ENCODE results near the gene SLCO3A1.

The SLCO3A1 gene

GRCh38 chr15:91885054-91885453 lies 31.5 kb downstream of the SLCO3A1 start:
- H3K36me3 ChIP-seq (ENCODE audit: insufficient read depth, low read length), result no peaks in the 10 kb centered on the region
- H3K9ac ChIP-seq (ENCODE audit: low read depth, low read length), result no peak overlapping the region
- no peaks in the 10 kb centered on the region for H3K27me3 ChIP-seq (ENCODE audit: control insufficient read depth, insufficient read depth, low read length)
- H3K4me3 ChIP-seq (ENCODE audit: low read length), result no peak overlapping the region
- H3K4me1 ChIP-seq (ENCODE audit: control insufficient read depth, insufficient read depth, low read length), result no peaks in the 10 kb centered on the region
- H3K4me2 ChIP-seq (ENCODE audit: low read length), result no peak overlapping the region
- H3K9me3 ChIP-seq (replicated peaks; ENCODE audit: low read length), result no peaks in the 10 kb centered on the region

GRCh38 chr15:91885714-91886270 lies 32.3 kb downstream of the SLCO3A1 start:
- H3K36me3 ChIP-seq (ENCODE audit: insufficient read depth, low read length), result no peaks in the 10 kb centered on the region
- H3K27me3 ChIP-seq (ENCODE audit: control insufficient read depth, insufficient read depth, low read length), result no peaks in the 10 kb centered on the region
- no peaks in the 10 kb centered on the region for H3K9me3 ChIP-seq (replicated peaks; ENCODE audit: low read length)
- H3K4me1 ChIP-seq (ENCODE audit: control insufficient read depth, insufficient read depth, low read length), result peaks cover 6% of the 10 kb centered on the region
- no peak overlapping the region for H3K9ac ChIP-seq (ENCODE audit: low read depth, low read length)
- H3K4me3 ChIP-seq (ENCODE audit: low read length), result no peak overlapping the region
- no peak overlapping the region for H3K4me2 ChIP-seq (ENCODE audit: low read length)

GRCh38 chr15:91886878-91887277 lies 33.4 kb downstream of the SLCO3A1 start:
- Histone ChIP-seq H3K9ac (ENCODE audit: low read depth, low read length) (no peak overlapping the region), H3K9me3 (replicated peaks; ENCODE audit: low read length) (no peaks in the 10 kb centered on the region), H3K4me3 (ENCODE audit: low read length) (no peak overlapping the region), H3K36me3 (ENCODE audit: insufficient read depth, low read length) (no peaks in the 10 kb centered on the region), H3K4me1 (ENCODE audit: control insufficient read depth, insufficient read depth, low read length) (peaks cover 7% of the 10 kb centered on the region), H3K4me2 (ENCODE audit: low read length) (no peak overlapping the region), H3K27me3 (ENCODE audit: control insufficient read depth, insufficient read depth, low read length) (no peaks in the 10 kb centered on the region)

- H3K9ac ChIP-seq (ENCODE audit: low read depth, low read length), result no peak overlapping the region
Measured at GRCh38 chr15:91887321-91887720, 33.8 kb downstream of the SLCO3A1 start.

GRCh38 chr15:91887921-91888373 lies 34.4 kb downstream of the SLCO3A1 start:
- H3K4me3 ChIP-seq (ENCODE audit: low read length), result no peak overlapping the region
- H3K27me3 ChIP-seq (ENCODE audit: control insufficient read depth, insufficient read depth, low read length), result no peaks in the 10 kb centered on the region
- H3K4me1 ChIP-seq (ENCODE audit: control insufficient read depth, insufficient read depth, low read length), result peaks cover 7% of the 10 kb centered on the region
- no peaks in the 10 kb centered on the region for H3K36me3 ChIP-seq (ENCODE audit: insufficient read depth, low read length)
- no peaks in the 10 kb centered on the region for H3K9me3 ChIP-seq (replicated peaks; ENCODE audit: low read length)
- no peak overlapping the region for H3K4me2 ChIP-seq (ENCODE audit: low read length)
- H3K9ac ChIP-seq (ENCODE audit: low read depth, low read length), result no peak overlapping the region

More at GRCh38 chr15:91887321-91887720, 33.8 kb downstream of the SLCO3A1 start:
- no peaks in the 10 kb centered on the region for H3K9me3 ChIP-seq (replicated peaks; ENCODE audit: low read length)
- H3K4me3 ChIP-seq (ENCODE audit: low read length), result no peak overlapping the region
- H3K27me3 ChIP-seq (ENCODE audit: control insufficient read depth, insufficient read depth, low read length), result no peaks in the 10 kb centered on the region
- no peaks in the 10 kb centered on the region for H3K36me3 ChIP-seq (ENCODE audit: insufficient read depth, low read length)
- no peak overlapping the region for H3K4me2 ChIP-seq (ENCODE audit: low read length)
- peaks cover 7% of the 10 kb centered on the region for H3K4me1 ChIP-seq (ENCODE audit: control insufficient read depth, insufficient read depth, low read length)

GRCh38 chr15:91889111-91889815 lies 35.8 kb downstream of the SLCO3A1 start:
- H3K36me3 ChIP-seq (ENCODE audit: insufficient read depth, low read length), result no peaks in the 10 kb centered on the region
- no peak overlapping the region for H3K4me3 ChIP-seq (ENCODE audit: low read length)
- H3K4me2 ChIP-seq (ENCODE audit: low read length), result no peak overlapping the region
- no peak overlapping the region for H3K9ac ChIP-seq (ENCODE audit: low read depth, low read length)
- H3K27me3 ChIP-seq (ENCODE audit: control insufficient read depth, insufficient read depth, low read length), result no peaks in the 10 kb centered on the region
- H3K9me3 ChIP-seq (replicated peaks; ENCODE audit: low read length), result no peaks in the 10 kb centered on the region
- H3K4me1 ChIP-seq (ENCODE audit: control insufficient read depth, insufficient read depth, low read length), result peaks cover 7% of the 10 kb centered on the region

GRCh38 chr15:91890614-91891013 lies 37.1 kb downstream of the SLCO3A1 start:
- Histone ChIP-seq H3K9me3 (replicated peaks; ENCODE audit: low read length) (no peaks in the 10 kb centered on the region), H3K4me3 (ENCODE audit: low read length) (no peak overlapping the region), H3K27me3 (ENCODE audit: control insufficient read depth, insufficient read depth, low read length) (no peaks in the 10 kb centered on the region), H3K36me3 (ENCODE audit: insufficient read depth, low read length) (no peaks in the 10 kb centered on the region), H3K4me1 (ENCODE audit: control insufficient read depth, insufficient read depth, low read length) (peaks cover 7% of the 10 kb centered on the region), H3K4me2 (ENCODE audit: low read length) (no peak overlapping the region), H3K9ac (ENCODE audit: low read depth, low read length) (no peak overlapping the region)

- Histone ChIP-seq H3K27me3 (ENCODE audit: control insufficient read depth, insufficient read depth, low read length) (no peaks in the 10 kb centered on the region), H3K4me3 (ENCODE audit: low read length) (no peak overlapping the region), H3K4me1 (ENCODE audit: control insufficient read depth, insufficient read depth, low read length) (peaks cover 7% of the 10 kb centered on the region), H3K9ac (ENCODE audit: low read depth, low read length) (no peak overlapping the region), H3K36me3 (ENCODE audit: insufficient read depth, low read length) (no peaks in the 10 kb centered on the region), H3K9me3 (replicated peaks; ENCODE audit: low read length) (no peaks in the 10 kb centered on the region), H3K4me2 (ENCODE audit: low read length) (no peak overlapping the region)
Measured at GRCh38 chr15:91891101-91891500, 37.6 kb downstream of the SLCO3A1 start.

- no peak overlapping the region for H3K4me3 ChIP-seq (ENCODE audit: low read length)
- H3K9me3 ChIP-seq (replicated peaks; ENCODE audit: low read length), result no peaks in the 10 kb centered on the region
- no peaks in the 10 kb centered on the region for H3K36me3 ChIP-seq (ENCODE audit: insufficient read depth, low read length)
- H3K4me2 ChIP-seq (ENCODE audit: low read length), result no peak overlapping the region
- no peak overlapping the region for H3K9ac ChIP-seq (ENCODE audit: low read depth, low read length)
- no peaks in the 10 kb centered on the region for H3K27me3 ChIP-seq (ENCODE audit: control insufficient read depth, insufficient read depth, low read length)
- peaks cover 7% of the 10 kb centered on the region for H3K4me1 ChIP-seq (ENCODE audit: control insufficient read depth, insufficient read depth, low read length)
Measured at GRCh38 chr15:91891788-91892345, 38.4 kb downstream of the SLCO3A1 start.

- Histone ChIP-seq H3K4me2 (ENCODE audit: low read length) (no peak overlapping the region), H3K27me3 (ENCODE audit: control insufficient read depth, insufficient read depth, low read length) (no peaks in the 10 kb centered on the region), H3K9me3 (replicated peaks; ENCODE audit: low read length) (no peaks in the 10 kb centered on the region), H3K36me3 (ENCODE audit: insufficient read depth, low read length) (no peaks in the 10 kb centered on the region), H3K9ac (ENCODE audit: low read depth, low read length) (no peak overlapping the region), H3K4me3 (ENCODE audit: low read length) (no peak overlapping the region), H3K4me1 (ENCODE audit: control insufficient read depth, insufficient read depth, low read length) (peaks cover 7% of the 10 kb centered on the region)
Measured at GRCh38 chr15:91892436-91892835, 38.9 kb downstream of the SLCO3A1 start.

GRCh38 chr15:91894606-91895005 lies 41.1 kb downstream of the SLCO3A1 start:
- Histone ChIP-seq H3K9ac (ENCODE audit: low read depth, low read length) (no peak overlapping the region), H3K36me3 (ENCODE audit: insufficient read depth, low read length) (no peaks in the 10 kb centered on the region), H3K9me3 (replicated peaks; ENCODE audit: low read length) (no peaks in the 10 kb centered on the region), H3K4me3 (ENCODE audit: low read length) (no peak overlapping the region), H3K4me2 (ENCODE audit: low read length) (no peak overlapping the region), H3K4me1 (ENCODE audit: control insufficient read depth, insufficient read depth, low read length) (peaks cover 7% of the 10 kb centered on the region), H3K27me3 (ENCODE audit: control insufficient read depth, insufficient read depth, low read length) (no peaks in the 10 kb centered on the region)

GRCh38 chr15:91895051-91895450 lies 41.5 kb downstream of the SLCO3A1 start:
- no peaks in the 10 kb centered on the region for H3K36me3 ChIP-seq (ENCODE audit: insufficient read depth, low read length)
- H3K4me2 ChIP-seq (ENCODE audit: low read length), result no peak overlapping the region
- H3K27me3 ChIP-seq (ENCODE audit: control insufficient read depth, insufficient read depth, low read length), result no peaks in the 10 kb centered on the region
- H3K4me1 ChIP-seq (ENCODE audit: control insufficient read depth, insufficient read depth, low read length), result peaks cover 7% of the 10 kb centered on the region
- H3K9me3 ChIP-seq (replicated peaks; ENCODE audit: low read length), result no peaks in the 10 kb centered on the region
- H3K4me3 ChIP-seq (ENCODE audit: low read length), result no peak overlapping the region
- H3K9ac ChIP-seq (ENCODE audit: low read depth, low read length), result no peak overlapping the region
